Osteoblast (primary cell): ENCODE data around the gene PRKCA. TPM values are rescaled to one million over a fixed set of nuclear protein-coding genes. Genes with fewer than 3 reads are reported as not detected.

Source experiments
- DNase-seq: peaks from one replicate; pipeline ENCODE4 v3.0.0; 2011; ENCODE audit warnings: low spot score, mixed read lengths; ENCODE audit not compliant: insufficient read length; ENCODE audit errors: missing footprints
- H2AFZ ChIP-seq: 2 replicates; pipeline ENCODE4 v1.6.0; 2011; ENCODE audit warnings: mild to moderate bottlenecking, low read length
- H3K27ac ChIP-seq: 2 replicates; pipeline ENCODE4 v1.5.1; 2011; ENCODE audit warnings: mild to moderate bottlenecking, low read depth, low read length, moderate library complexity
- H3K27me3 ChIP-seq: 2 replicates; pipeline ENCODE4 v1.6.0; 2012; ENCODE audit warnings: mild to moderate bottlenecking, control low read depth, inconsistent platforms, low read length, moderate library complexity; ENCODE audit not compliant: insufficient read depth
- H3K36me3 ChIP-seq: 2 replicates; pipeline ENCODE4 v1.5.1; 2011; ENCODE audit warnings: mild to moderate bottlenecking, low read length, control low read depth, moderate library complexity; ENCODE audit not compliant: insufficient read depth
- H3K4me1 ChIP-seq: 2 replicates; pipeline ENCODE4 v1.5.1; 2011; ENCODE audit warnings: mild to moderate bottlenecking, low read length, control low read depth, moderate library complexity; ENCODE audit not compliant: insufficient read depth
- H3K4me2 ChIP-seq: 2 replicates; pipeline ENCODE4 v1.6.0; 2011; ENCODE audit warnings: mild to moderate bottlenecking, low read length; ENCODE audit not compliant: insufficient read depth
- H3K4me3 ChIP-seq: fragments of 200-600 bp; sonication (generic); 3 replicates; pipeline ENCODE4 v1.5.1; 2012; ENCODE audit warnings: mild to moderate bottlenecking, low read length, inconsistent platforms; ENCODE audit not compliant: insufficient read depth
- H3K79me2 ChIP-seq: 2 replicates; pipeline ENCODE4 v1.6.0; 2012; ENCODE audit warnings: mild to moderate bottlenecking, low read length, control low read depth, inconsistent platforms; ENCODE audit not compliant: insufficient read depth
- H3K9me3 ChIP-seq: 2 replicates; pipeline ENCODE4 v1.5.1; 2011; ENCODE audit warnings: low read depth, low read length, control low read depth
- H4K20me1 ChIP-seq: 2 replicates; pipeline ENCODE4 v1.6.0; 2012; ENCODE audit warnings: mild to moderate bottlenecking, low read length, control low read depth; ENCODE audit not compliant: insufficient read depth
- CTCF ChIP-seq: IDR thresholded peaks from 2 replicates; pipeline ENCODE4 v1.5.1; 2011; ENCODE audit warnings: mild to moderate bottlenecking, low read depth, low read length, moderate library complexity; ENCODE audit errors: extremely low read depth
- total RNA-seq: library from RNA; depleted of rRNA; stranded (reverse); fragments of >200 nt; gene quantifications from 2 replicates; pipeline ENCODE4 v1.2.3, GENCODE V29; 2012

The PRKCA gene
- total RNA-seq, 1 donor: 46.0 TPM

DNA sequence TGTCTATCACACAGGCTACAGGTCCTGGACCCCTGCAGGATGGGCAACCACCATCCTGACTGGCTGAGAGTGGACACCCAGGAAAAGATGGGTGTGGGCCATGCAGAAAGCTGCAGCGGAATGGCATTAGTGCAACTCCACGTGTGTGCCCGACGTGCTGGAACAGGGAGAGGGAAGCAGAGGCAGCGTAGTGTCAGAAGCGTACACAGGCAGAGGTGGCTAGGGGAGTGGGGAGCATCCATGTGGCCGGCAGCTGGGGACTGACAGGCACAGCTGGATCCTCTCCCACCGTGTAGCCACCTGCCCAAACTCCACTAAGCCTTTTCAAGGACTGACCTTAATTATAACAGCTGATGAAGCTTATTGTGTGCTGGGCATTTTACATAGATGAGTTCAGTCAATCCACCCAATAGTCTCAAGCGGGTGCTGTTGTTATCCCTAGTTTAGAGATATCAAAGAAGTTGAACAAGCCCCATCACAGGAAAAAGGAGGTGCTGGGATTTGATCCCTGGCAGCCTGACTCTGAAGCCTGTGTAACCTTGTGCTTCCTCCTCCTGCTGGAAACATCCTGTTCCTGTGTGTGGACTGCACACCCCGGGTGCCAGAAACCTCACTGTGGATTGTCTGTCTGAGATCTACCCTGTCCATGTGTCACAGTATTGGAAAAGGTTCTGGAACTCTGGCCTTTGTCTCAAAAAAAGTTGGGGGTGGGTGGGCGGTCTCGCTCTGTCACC, 114.0 kb downstream of the PRKCA start:
- H3K9me3 ChIP-seq: no peaks in the 10 kb centered on the region
- H3K27ac ChIP-seq: no peak overlapping the region
- no peak for TF ChIP-seq CTCF
- no peak overlapping the region for H3K4me3 ChIP-seq
- no peak for DNase-seq
- peaks cover 77% of the 10 kb centered on the region for H3K79me2 ChIP-seq
- no peaks in the 10 kb centered on the region for H3K27me3 ChIP-seq
- H4K20me1 ChIP-seq: peaks cover 44% of the 10 kb centered on the region
- H3K4me1 ChIP-seq: no peaks in the 10 kb centered on the region
- no peak overlapping the region for H3K4me2 ChIP-seq
- no peak overlapping the region for H2AFZ ChIP-seq
- no peaks in the 10 kb centered on the region for H3K36me3 ChIP-seq

- no peak overlapping the region for H3K27ac ChIP-seq
- H3K9me3 ChIP-seq: no peaks in the 10 kb centered on the region
- no peak for TF ChIP-seq CTCF
- no peak for DNase-seq
- no peak overlapping the region for H3K4me3 ChIP-seq
- H3K4me1 ChIP-seq: peaks cover 7% of the 10 kb centered on the region
- peaks cover 80% of the 10 kb centered on the region for H3K79me2 ChIP-seq
- H2AFZ ChIP-seq: no peak overlapping the region
- peaks cover 39% of the 10 kb centered on the region for H4K20me1 ChIP-seq
- H3K27me3 ChIP-seq: no peaks in the 10 kb centered on the region
- H3K36me3 ChIP-seq: no peaks in the 10 kb centered on the region
- no peak overlapping the region for H3K4me2 ChIP-seq
Measured at GRCh38 chr17:66417300-66417719, 114.9 kb downstream of the PRKCA start.

DNA sequence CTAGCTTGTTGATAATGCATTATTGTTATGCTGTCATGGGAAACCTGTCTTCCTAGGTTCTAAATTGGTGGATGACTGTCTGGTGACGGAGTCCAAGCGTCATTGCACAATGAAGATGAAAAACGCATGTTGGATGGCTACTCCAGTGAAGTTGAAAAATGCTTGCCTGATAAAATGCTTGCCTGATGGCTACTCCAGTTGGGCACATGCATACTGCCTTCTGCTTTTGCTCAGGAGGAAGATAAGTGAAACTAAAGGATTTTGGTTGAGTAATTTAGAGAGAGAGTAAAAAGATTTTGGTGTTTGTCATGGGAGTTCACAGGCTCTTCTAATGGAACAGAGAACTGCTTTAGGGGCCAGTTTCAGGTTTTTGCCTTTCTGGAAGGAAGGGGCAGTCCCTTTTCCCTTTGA, 118.6 kb downstream of the PRKCA start:
- no peak for DNase-seq
- H3K9me3 ChIP-seq: no peaks in the 10 kb centered on the region
- peak overlapping the region; percentile 82 for H3K27ac ChIP-seq
- no peak for TF ChIP-seq CTCF
- H2AFZ ChIP-seq: no peak overlapping the region
- H3K36me3 ChIP-seq: no peaks in the 10 kb centered on the region
- H3K27me3 ChIP-seq: no peaks in the 10 kb centered on the region
- peaks cover 75% of the 10 kb centered on the region for H3K79me2 ChIP-seq
- no peak overlapping the region for H3K4me3 ChIP-seq
- H3K4me2 ChIP-seq: no peak overlapping the region
- H3K4me1 ChIP-seq: peaks cover 29% of the 10 kb centered on the region
- peaks cover 15% of the 10 kb centered on the region for H4K20me1 ChIP-seq

GRCh38 chr17:66422186-66422585, 119.8 kb downstream of the PRKCA start:
- Histone ChIP-seq H3K9me3 (no peaks in the 10 kb centered on the region), H2AFZ (no peak overlapping the region), H3K4me2 (peak overlapping the region; percentile 23), H3K27me3 (no peaks in the 10 kb centered on the region), H4K20me1 (peaks cover 10% of the 10 kb centered on the region), H3K79me2 (peaks cover 77% of the 10 kb centered on the region), H3K4me3 (no peak overlapping the region), H3K27ac (peak overlapping the region; percentile 82), H3K36me3 (no peaks in the 10 kb centered on the region), H3K4me1 (peaks cover 31% of the 10 kb centered on the region)
- DNase-seq: no peak
- no peak for TF ChIP-seq CTCF
